Tibial artery (tissue), 4 donors: Measurements from ENCODE around the gene IPCEF1.

Experiments
- DNase-seq, 2 donors: peaks; one replicate each; pipeline ENCODE4 v3.0.0-alpha.2; 2019
- H3K27ac ChIP-seq, 2 donors: fragments of 200-600 bp; sonication (generic) in 1 of 2; 1 replicate in 1 of 2; 2 replicates in 1 of 2; pipeline ENCODE4 v1.5.1; 2018 to 2019; ENCODE audit warnings: mild to moderate bottlenecking in 1 of 2
- H3K27me3 ChIP-seq, 2 donors: fragments of 200-600 bp; sonication (generic) in 1 of 2; one replicate each; pipeline versions ENCODE4 v1.5.1 to v1.6.0; 2016 to 2019
- H3K36me3 ChIP-seq, 3 donors: fragments of 200-600 bp; sonication (generic) in 2 of 3; one replicate each; pipeline ENCODE4 v1.5.1; 2016 to 2019; ENCODE audit warnings: mild to moderate bottlenecking in 2 of 3
- H3K4me1 ChIP-seq, 4 donors: fragments of 200-600 bp; sonication (generic) in 2 of 4; 1 replicate in 3 of 4; 2 replicates in 1 of 4; pipeline ENCODE4 v1.5.1; 2016 to 2019
- H3K4me3 ChIP-seq, 2 donors: fragments of 200-600 bp; sonication (generic) in 1 of 2; 1 replicate in 1 of 2; 2 replicates in 1 of 2; pipeline ENCODE4 v1.5.1; 2018 to 2019; ENCODE audit warnings: mild to moderate bottlenecking in 2 of 2
- H3K9me3 ChIP-seq, 3 donors: fragments of 200-600 bp; sonication (generic) in 1 of 3; one replicate each; pipeline ENCODE4 v1.5.1; 2016 to 2019
- intact Hi-C: fragments of 100-400 bp; cut with DNase I; formaldehyde crosslinking; loops from one replicate; pipeline ENCODE4 v1.15.0; 2023; ENCODE audit warnings: low total_unique reads
- TF ChIP-seq, protein P1 (sequence below), 2 experiments: fragments of 200-600 bp in 1 of 2; fragments of 450-650 bp in 1 of 2; IDR thresholded peaks; one replicate each; pipeline ENCODE4 v1.5.1; 2017 to 2019; ENCODE audit warnings: antibody characterized with exemption in 2 of 2, mild to moderate bottlenecking in 1 of 2, moderate library complexity in 1 of 2

Gene IPCEF1

DNA sequence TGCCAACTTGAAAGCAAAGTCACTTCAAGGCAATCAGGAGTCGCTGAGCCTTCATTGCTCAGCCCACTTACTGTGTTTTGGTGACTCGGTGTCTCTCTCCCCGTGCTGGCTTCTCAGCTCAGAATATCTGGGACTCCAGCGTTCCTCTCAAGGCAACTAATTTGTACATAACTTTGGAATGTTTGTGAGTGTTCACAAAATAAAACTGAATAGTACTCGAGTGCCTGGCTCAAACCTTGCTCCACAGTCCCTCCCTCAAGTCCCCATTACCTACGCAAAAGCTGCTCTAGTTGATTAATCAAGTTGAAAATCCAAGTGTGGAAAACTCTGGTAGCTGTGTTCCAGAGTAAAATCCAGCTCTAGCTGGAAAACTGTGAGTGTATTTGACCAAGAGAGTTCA lies 8.6 kb downstream of the IPCEF1 start:
- Histone ChIP-seq H3K9me3 (no peaks in the 10 kb centered on the region), H3K4me1 (no peaks in the 10 kb centered on the region), H3K27ac (no peak overlapping the region), H3K36me3 (no peaks in the 10 kb centered on the region), H3K27me3 (no peaks in the 10 kb centered on the region), H3K4me3 (no peak overlapping the region)
- DNase-seq, result no peak
- intact Hi-C loops, result no loop called here
- TF ChIP-seq, protein P1, sequence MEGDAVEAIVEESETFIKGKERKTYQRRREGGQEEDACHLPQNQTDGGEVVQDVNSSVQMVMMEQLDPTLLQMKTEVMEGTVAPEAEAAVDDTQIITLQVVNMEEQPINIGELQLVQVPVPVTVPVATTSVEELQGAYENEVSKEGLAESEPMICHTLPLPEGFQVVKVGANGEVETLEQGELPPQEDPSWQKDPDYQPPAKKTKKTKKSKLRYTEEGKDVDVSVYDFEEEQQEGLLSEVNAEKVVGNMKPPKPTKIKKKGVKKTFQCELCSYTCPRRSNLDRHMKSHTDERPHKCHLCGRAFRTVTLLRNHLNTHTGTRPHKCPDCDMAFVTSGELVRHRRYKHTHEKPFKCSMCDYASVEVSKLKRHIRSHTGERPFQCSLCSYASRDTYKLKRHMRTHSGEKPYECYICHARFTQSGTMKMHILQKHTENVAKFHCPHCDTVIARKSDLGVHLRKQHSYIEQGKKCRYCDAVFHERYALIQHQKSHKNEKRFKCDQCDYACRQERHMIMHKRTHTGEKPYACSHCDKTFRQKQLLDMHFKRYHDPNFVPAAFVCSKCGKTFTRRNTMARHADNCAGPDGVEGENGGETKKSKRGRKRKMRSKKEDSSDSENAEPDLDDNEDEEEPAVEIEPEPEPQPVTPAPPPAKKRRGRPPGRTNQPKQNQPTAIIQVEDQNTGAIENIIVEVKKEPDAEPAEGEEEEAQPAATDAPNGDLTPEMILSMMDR (IDR thresholded peaks at IDR 0.05), result no peak

DNA sequence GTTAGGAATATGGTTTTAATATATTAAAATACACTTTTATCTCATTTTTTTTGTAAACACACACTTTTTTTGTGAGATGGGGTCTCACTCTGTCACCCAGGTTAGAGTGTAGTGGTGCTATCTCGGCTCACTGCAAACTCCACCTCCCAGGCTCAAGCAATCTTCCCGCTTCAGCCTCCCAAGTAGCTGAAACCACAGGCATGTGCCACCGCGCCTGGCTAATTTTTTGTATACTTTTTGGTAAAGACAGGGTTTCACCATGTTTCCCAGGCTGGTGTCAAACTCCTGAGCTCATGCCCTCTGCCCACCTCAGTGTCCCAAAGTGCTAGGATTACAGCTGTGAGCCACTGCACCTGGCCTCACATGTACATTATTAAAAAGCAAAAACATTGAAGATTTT lies 10.8 kb downstream of the IPCEF1 start:
- Histone ChIP-seq H3K27me3 (no peaks in the 10 kb centered on the region), H3K36me3 (no peaks in the 10 kb centered on the region), H3K4me3 (no peak overlapping the region), H3K27ac (no peak overlapping the region), H3K9me3 (no peaks in the 10 kb centered on the region), H3K4me1 (no peaks in the 10 kb centered on the region)
- intact Hi-C loops, result no loop called here
- DNase-seq, result no peak
- TF ChIP-seq, protein P1 (IDR thresholded peaks at IDR 0.05), result no peak

DNA sequence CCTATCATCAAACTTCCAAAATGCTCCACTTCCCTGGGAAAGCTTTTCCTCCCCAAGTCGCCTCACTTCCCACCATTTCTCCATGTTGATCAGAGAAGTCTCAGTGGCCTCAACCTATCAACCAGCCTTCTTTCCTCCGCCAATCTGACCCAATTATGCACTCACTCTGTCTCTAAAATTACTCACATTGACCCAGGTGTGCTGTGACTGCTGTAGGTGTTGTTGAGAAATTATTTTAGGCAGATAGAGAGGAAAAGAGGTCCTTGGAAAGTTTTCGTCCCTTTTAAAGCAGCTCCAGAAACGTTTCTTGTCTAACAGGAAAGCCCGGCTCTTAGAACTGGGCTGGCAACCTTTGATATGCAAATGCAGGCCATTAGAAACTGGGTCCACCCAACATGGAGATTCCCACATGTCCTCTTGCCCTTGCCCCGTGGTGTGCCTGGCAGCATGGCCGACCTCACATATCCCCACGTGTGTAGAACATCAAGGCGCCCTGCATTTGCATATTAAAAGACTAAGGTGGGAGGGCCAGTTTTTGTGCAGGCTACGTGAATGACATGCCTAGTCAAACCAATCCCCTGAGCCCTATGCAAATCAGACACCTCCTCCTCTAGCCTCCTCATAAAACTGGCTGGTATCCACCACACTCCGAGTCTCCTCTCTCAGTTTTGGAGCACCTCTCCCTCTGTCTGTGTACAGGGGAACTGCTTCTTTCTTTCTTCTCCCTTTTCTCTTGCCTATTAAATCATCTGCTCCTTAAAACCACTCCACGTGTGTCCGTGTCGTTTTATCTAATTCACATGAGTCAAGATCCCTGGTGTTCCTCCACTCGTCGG lies 12.9 kb downstream of the IPCEF1 start:
- no peaks in the 10 kb centered on the region for H3K27me3 ChIP-seq
- H3K9me3 ChIP-seq, result no peaks in the 10 kb centered on the region
- no peaks in the 10 kb centered on the region for H3K36me3 ChIP-seq
- no peaks in the 10 kb centered on the region for H3K4me1 ChIP-seq
- DNase-seq, result no peak
- TF ChIP-seq, protein P1 (IDR thresholded peaks at IDR 0.05), result no peak
- no peak overlapping the region for H3K4me3 ChIP-seq
- intact Hi-C loops, result no loop called here
- H3K27ac ChIP-seq, result no peak overlapping the region

DNA sequence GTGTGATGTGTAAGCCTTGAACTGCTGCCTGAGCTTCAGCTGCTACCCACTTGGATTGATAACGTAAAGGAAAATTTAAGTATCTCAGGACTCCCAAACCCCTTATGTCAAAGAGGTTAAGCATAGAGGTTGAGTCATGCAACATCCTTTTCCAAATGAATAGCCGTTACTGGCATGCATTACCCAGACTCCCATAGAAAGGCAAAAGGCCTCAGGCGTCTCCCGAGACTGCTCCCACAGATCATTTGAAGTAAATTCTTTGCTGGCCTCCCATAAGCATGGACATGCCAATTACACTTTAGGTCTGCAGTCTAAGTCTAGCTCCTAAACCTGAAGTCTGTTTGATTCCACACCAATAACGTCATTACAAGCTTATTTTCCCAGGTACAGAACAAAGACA lies 14.7 kb downstream of the IPCEF1 start:
- Histone ChIP-seq H3K4me3 (no peak overlapping the region), H3K4me1 (no peaks in the 10 kb centered on the region), H3K27ac (no peak overlapping the region), H3K36me3 (no peaks in the 10 kb centered on the region), H3K9me3 (no peaks in the 10 kb centered on the region), H3K27me3 (no peaks in the 10 kb centered on the region)
- TF ChIP-seq, protein P1 (IDR thresholded peaks at IDR 0.05), result no peak
- no peak for DNase-seq
- intact Hi-C loops, result no loop called here

DNA sequence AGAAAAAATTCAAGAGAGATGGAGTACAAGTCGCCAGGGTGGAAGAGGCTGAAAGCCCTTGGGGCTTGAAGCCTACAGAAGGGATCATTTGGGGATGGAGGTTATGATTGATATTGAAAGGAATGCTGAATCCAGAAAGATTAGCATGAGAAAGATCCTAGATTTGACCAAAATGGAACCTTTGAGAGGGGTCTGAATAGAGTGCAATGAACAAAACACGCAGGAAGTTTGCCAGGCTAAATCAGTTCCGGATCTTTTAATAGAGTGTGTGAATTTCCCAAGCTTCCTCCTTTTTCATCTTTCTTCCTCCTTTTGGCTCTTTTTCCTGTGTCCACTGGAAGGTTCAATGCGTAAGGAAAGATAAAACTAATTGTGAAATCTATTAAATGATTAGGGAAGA lies 15.3 kb downstream of the IPCEF1 start:
- Histone ChIP-seq H3K36me3 (no peaks in the 10 kb centered on the region), H3K27me3 (no peaks in the 10 kb centered on the region), H3K9me3 (no peaks in the 10 kb centered on the region), H3K4me3 (no peak overlapping the region), H3K4me1 (no peaks in the 10 kb centered on the region), H3K27ac (no peak overlapping the region)
- intact Hi-C loops, result no loop called here
- TF ChIP-seq, protein P1 (IDR thresholded peaks at IDR 0.05), result no peak
- no peak for DNase-seq
